ENCODE results near the gene SIL1.

The SIL1 gene

GRCh38 chr5:139124774-139125520 is 73.2 kb downstream of the SIL1 start:
- TF ChIP-seq NFIC (IDR thresholded peaks at IDR 0.05) (no peak), TCF12 (IDR thresholded peaks at IDR 0.05; ENCODE audit: low read depth) (no peak), TAF1 (IDR thresholded peaks at IDR 0.05; ENCODE audit: low read depth) (no peak), TEAD4 (IDR thresholded peaks at IDR 0.05) (no peak), MAX (IDR thresholded peaks at IDR 0.05) (no peak), EP300 (IDR thresholded peaks at IDR 0.05; ENCODE audit: borderline replicate concordance) (no peak), YY1 (IDR thresholded peaks at IDR 0.05; ENCODE audit: low read depth) (no peak), EGR1 (IDR thresholded peaks at IDR 0.05) (no peak), CREB1 (IDR thresholded peaks at IDR 0.05; ENCODE audit: low read depth) (no peak), FOXM1 (IDR thresholded peaks at IDR 0.05; ENCODE audit: borderline replicate concordance, low read depth) (no peak), REST (IDR thresholded peaks at IDR 0.05; ENCODE audit: low read depth) (no peak), ZBTB7A (IDR thresholded peaks at IDR 0.05; ENCODE audit: low read depth) (no peak), RAD21 (IDR thresholded peaks at IDR 0.05; ENCODE audit: low read depth) (no peak), USF1 (IDR thresholded peaks at IDR 0.05) (no peak)

GRCh38 chr5:139121120-139121519 is 77.0 kb downstream of the SIL1 start:
- no peak for TF ChIP-seq USF1 (IDR thresholded peaks at IDR 0.05)
- TF ChIP-seq YY1 (IDR thresholded peaks at IDR 0.05; ENCODE audit: low read depth): no peak
- TF ChIP-seq ZBTB7A (IDR thresholded peaks at IDR 0.05; ENCODE audit: low read depth): no peak
- no peak for TF ChIP-seq MAX (IDR thresholded peaks at IDR 0.05)
- no peak for TF ChIP-seq TAF1 (IDR thresholded peaks at IDR 0.05; ENCODE audit: low read depth)
- no peak for TF ChIP-seq REST (IDR thresholded peaks at IDR 0.05; ENCODE audit: low read depth)
- TF ChIP-seq EGR1 (IDR thresholded peaks at IDR 0.05): no peak
- TF ChIP-seq NFIC (IDR thresholded peaks at IDR 0.05): no peak
- no peak for TF ChIP-seq TCF12 (IDR thresholded peaks at IDR 0.05; ENCODE audit: low read depth)
- no peak for TF ChIP-seq CREB1 (IDR thresholded peaks at IDR 0.05; ENCODE audit: low read depth)
- no peak for TF ChIP-seq CEBPB (IDR thresholded peaks at IDR 0.05)
- no peak for TF ChIP-seq RAD21 (IDR thresholded peaks at IDR 0.05; ENCODE audit: low read depth)
- no peak for TF ChIP-seq FOXM1 (IDR thresholded peaks at IDR 0.05; ENCODE audit: borderline replicate concordance, low read depth)
- TF ChIP-seq EP300 (IDR thresholded peaks at IDR 0.05; ENCODE audit: borderline replicate concordance): no peak
- no peak for TF ChIP-seq TEAD4 (IDR thresholded peaks at IDR 0.05)

GRCh38 chr5:139120521-139120920 is 77.6 kb downstream of the SIL1 start:
- no peak for TF ChIP-seq TEAD4 (IDR thresholded peaks at IDR 0.05)
- no peak for TF ChIP-seq TAF1 (IDR thresholded peaks at IDR 0.05; ENCODE audit: low read depth)
- TF ChIP-seq RAD21 (IDR thresholded peaks at IDR 0.05; ENCODE audit: low read depth): no peak
- no peak for TF ChIP-seq CEBPB (IDR thresholded peaks at IDR 0.05)
- no peak for TF ChIP-seq ZBTB7A (IDR thresholded peaks at IDR 0.05; ENCODE audit: low read depth)
- TF ChIP-seq CREB1 (IDR thresholded peaks at IDR 0.05; ENCODE audit: low read depth): no peak
- no peak for TF ChIP-seq REST (IDR thresholded peaks at IDR 0.05; ENCODE audit: low read depth)
- no peak for TF ChIP-seq EGR1 (IDR thresholded peaks at IDR 0.05)
- no peak for TF ChIP-seq MAX (IDR thresholded peaks at IDR 0.05)
- TF ChIP-seq TCF12 (IDR thresholded peaks at IDR 0.05; ENCODE audit: low read depth): no peak
- no peak for TF ChIP-seq FOXM1 (IDR thresholded peaks at IDR 0.05; ENCODE audit: borderline replicate concordance, low read depth)
- TF ChIP-seq EP300 (IDR thresholded peaks at IDR 0.05; ENCODE audit: borderline replicate concordance): no peak
- no peak for TF ChIP-seq YY1 (IDR thresholded peaks at IDR 0.05; ENCODE audit: low read depth)
- TF ChIP-seq USF1 (IDR thresholded peaks at IDR 0.05): no peak
- no peak for TF ChIP-seq NFIC (IDR thresholded peaks at IDR 0.05)
